Activated T-cell treated with anti-CD3 and anti-CD28 coated beads for 4 hours (primary cell): ENCODE data around the gene AKAP6.

Experiments
- DNase-seq: peaks from one replicate; pipeline ENCODE4 v3.0.0-alpha.2; 2020

The AKAP6 gene

DNA sequence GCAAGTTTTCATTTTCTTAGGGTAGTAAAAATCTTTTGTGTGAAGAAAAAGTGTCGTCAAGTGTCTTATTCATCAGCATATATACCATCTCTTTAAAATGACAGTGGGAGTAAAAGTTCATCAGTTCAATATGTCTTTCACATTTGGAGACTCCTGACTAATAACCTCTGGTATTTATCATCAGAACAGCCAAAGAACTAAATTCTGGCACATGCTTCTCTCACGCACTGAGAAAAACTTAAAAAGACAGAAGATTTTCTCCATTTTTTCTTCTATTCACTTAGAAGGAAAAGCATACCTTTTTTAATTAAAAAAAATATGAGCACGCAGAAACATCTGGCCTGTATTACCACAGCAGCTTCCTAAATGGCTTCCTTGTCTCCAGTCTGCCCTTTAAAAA lies 265.7 kb downstream of the AKAP6 start:
- no peak for DNase-seq

DNA sequence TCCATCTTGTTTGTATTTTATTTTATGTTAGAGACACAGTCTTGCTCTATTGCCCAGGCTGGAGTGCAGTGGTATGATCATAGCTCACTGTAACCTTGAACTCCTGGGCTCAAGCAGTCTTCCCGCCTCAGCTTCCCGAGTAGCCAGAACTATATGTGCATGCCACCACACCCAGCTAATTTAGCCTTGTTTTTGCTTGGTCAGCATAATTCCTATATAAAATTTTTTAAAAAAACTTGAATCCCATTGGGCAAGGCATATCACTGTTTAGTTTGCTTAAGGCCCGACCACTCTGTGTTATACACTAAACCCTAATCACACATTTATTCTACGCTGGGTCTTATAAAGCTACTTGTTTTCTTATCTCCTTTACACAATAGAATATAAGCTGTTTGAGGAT lies 266.4 kb downstream of the AKAP6 start:
- DNase-seq: no peak

DNA sequence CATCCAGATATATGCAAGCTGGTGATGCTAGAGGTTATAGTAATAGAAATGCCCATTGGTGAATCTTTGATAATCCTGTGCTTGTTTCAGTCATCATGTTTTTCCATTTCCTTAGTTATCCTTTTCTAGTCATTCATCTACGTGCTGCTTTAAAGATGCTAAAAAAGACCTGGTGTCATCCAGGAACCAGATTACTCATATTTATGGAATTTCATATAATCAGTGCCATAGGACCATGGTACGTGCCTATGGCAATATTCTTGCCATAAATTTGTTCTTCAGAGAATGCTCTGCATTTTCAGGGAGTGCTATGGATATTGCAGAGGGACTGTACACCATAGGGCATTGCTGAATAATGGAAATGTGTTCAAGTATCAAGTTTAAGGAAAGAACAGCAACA lies 267.3 kb downstream of the AKAP6 start:
- no peak for DNase-seq

DNA sequence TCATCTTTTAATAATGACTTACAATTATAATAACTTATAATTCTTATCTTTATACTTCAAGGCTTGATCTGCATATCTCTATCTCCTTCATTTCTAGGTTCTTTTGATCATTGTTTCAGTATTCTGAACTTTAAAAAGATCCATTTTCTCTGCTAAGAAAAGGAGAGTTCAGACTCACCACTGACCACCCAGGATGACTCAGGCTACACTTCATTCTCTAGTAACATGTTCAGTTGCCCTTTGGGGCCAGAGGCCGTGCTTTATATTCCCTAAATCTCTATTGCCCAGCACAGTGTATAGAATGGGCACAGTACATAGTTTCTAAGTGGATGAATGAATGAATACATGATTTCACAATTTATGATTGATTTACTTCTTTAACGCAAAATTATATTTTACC lies 268.7 kb downstream of the AKAP6 start:
- no peak for DNase-seq

DNA sequence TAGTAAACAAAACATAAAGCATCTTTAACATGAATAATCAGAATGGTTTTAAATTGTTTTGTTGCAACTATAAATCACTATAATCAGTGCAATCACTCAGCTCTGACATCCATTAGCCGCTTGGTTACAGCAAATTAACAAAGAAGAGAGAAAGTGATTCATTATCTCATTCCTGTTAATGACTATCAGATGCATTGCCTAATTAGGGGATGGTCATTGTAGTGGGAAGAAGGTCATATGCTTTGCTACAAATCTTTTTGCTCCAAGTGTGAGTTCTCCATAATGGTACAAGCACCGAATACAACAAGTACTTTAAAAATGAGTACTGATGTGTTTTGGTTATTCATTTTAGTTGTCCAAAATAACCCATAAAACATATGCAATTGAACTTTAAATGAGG lies 272.0 kb downstream of the AKAP6 start:
- no peak for DNase-seq

DNA sequence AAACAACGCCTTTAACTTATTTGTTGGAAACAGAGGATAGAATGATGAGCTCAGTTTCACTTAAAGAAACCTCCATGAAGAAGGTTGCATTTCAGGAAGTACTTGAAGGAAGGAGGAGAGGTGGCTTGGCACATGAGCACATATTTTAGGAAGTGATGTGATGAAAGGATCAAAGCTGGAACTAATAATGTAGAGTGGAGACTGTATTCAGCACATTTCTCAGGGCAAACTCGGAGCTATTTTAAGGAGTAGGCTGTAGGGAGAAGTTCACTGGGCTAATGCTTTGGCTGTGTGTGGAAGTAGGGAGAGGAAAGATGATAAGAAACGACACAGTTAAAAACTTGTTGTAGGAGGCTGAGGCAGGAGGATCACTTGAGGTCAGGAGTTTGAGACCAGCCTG lies 272.8 kb downstream of the AKAP6 start:
- DNase-seq: no peak

DNA sequence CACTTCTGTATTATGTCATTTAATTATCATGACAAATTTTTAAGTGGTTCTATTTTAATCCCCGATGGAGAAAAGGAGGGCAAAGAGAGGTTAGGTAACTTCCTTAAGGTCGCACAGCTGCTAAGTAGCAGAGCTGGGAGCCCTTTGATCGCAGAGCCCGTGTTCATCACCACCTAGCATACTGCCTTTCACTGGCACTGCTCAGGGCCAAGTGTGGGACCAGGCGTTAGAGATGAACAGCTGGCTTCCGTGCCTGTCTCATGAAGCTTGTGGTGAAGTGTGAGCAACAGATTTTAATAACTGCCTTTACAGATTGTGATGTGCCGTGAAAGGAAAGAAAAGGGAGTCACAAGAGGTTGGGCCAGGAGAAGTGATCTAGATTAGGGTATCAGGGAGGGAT lies 273.6 kb downstream of the AKAP6 start:
- no peak for DNase-seq

DNA sequence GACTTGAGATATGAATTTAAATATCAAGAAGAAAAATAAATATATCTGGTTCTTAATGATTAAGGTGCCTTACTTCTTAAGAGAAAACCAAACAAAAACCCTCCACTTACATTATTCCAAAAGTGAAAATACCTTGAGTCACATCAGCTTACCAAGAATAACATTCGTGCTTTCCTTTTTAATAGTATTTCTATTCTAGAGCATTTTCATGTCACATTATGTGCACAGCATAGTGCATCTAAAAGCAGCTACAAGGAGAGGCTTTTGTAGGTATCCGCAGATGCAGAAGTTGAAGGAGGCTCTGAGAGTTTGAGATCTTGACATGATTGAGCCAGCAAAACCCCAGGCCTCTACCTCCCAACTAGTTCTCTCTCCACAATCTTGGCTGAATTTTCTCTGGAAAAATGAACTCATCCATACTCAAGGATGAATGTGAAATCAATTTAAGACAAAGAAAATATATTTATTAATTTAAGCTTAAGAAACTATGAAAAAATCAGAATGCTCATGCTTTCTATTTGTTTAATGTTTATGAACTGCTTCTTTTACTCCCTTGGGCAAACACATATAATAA lies 275.0 kb downstream of the AKAP6 start:
- DNase-seq: no peak

DNA sequence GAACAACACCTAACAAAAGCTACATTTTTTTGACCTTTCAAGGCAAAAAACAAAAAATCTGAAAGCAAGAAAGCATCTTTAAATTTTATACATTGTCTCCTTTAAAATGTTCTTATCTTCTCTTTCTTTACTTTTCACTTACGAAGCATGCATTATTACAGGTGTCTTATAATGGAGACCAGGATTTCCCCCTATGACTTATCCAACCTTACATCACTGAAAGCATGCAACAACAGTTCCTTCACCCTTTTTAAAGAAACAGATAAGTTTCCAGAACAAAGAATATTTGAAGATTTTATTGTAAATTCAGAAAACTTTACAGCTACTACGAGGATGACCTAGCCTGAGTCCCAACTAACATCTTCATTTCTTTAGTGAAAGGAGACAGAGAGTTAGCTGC lies 277.2 kb downstream of the AKAP6 start:
- DNase-seq: no peak

DNA sequence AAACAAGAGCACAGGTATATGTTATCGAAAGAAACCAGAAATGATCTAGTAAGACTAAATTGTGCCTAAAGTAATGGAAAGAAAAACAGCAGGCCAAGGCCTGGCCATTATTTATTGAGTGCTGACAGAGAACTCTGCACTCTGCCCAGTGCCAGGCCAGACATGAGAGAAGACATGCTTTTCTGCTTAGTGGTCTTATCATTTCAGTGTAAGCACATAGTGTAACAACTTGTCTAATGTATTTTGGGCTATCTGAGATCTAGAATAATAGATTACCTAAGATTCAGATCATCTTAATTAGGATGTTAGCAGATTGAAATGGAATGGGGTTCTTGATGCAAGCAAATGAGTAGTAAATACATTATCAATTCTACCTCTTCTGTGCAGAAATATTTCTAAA lies 278.3 kb downstream of the AKAP6 start:
- no peak for DNase-seq

DNA sequence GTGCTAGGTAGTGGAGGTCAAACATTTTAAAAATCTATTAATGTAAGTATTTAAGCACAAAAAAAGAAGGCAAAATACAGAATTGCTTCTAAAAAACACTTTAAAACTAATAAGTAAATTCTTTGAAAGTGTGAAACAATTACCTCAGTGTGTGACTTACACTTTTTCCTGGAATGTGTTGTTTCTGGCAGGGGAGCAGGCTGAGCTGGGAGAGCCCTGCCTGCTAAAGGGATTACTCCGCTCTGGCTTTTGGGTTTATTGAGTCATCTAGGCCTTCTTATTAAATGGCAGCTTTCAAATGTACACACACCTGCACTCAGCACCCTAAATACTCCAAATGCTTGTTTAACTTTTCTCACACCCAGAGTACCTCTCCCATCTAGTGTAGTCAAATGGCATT lies 279.8 kb downstream of the AKAP6 start:
- no peak for DNase-seq

DNA sequence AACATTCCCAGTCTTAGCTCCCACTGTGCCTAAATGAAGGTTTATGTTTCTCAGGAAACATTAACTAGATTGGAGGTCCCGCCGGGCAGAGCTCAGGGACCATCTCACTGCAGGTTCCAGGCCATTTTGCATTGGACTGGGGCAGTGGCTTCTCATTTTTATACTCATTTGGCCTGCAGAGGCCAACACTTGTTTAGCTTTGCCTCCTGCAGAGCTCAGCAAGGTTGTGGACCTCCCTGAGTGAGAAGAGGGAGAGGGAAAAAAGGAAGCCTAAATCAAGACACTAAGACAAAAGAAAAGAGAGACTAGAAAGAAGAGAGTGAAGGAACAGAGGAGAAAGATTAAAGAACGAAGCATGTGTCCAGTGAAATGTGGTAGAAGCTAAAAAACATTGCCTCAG lies 280.3 kb downstream of the AKAP6 start:
- DNase-seq: no peak

DNA sequence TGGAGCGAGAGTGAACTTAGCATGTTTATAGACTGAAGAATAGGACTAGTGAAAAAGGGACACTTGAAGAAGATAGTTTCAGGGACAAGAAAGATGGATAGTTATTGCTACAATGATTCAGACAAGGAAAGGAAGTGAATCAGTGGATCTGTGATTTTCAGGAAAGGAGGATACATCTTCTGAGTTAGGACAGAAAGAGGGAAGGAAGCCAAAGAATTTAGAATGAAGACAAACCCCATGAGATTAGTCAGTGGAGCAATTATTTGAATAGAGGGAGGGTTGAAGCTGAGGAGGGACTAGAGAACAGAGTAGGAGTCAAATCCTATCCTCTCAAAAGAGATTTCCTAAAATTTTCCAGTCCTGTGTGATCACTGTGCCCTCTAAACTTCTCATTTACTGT lies 282.7 kb downstream of the AKAP6 start:
- no peak for DNase-seq

DNA sequence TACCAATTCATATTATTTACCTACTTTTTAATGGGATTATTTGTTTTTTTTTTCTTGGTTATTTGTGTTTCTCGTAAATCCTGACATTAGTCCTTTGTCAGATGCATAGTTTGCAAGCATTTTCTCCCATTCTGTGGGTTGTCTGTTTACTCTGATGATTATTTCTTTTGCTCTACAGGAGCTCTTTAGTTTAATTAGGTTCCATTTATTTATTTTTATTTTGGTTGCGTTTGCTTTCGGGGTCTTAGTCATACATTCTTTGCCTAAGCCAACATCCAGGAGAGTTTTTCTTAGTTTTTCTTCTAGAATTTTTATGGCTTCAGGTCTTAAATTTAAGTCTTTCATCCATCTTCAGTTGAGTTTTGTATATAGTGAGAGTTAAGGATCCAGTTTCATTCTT lies 289.9 kb downstream of the AKAP6 start:
- DNase-seq: no peak

DNA sequence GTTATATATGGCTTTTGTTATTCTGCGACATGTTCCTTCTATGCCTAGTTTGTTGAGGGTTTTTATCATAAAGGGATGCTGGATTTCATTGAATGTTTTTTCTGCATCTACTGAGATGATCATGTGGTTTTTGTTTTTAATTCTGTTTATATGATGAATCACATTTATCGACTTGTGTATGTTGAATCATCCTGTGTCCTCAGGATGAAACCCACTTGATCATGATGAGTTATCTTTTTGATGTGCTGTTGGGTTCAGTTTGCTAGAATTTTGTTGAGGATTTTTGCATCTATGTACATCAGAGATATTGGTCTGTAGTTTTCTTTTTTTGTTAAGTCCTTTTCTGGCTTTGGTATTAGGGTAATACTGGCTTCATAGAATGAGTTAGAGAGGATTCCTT lies 291.2 kb downstream of the AKAP6 start:
- no peak for DNase-seq

DNA sequence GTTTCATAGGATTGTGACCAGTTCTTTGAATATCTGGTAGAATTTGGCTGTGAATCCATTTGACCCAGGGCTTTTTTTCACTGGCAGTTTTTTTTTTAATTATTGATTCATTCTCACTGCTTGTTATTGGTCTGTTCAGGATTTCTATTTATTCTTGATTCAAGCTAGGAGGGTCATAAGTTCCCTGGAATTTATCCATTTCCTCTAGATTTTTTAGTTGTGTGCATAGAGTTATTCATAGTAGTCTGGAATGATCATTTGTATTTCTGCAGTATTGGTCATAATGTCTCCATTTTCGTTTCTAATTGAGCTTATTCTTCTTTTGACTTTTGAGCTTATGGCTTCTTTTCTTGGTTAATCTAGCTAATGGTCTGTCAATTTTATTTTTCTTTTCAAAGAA lies 291.6 kb downstream of the AKAP6 start:
- no peak for DNase-seq

DNA sequence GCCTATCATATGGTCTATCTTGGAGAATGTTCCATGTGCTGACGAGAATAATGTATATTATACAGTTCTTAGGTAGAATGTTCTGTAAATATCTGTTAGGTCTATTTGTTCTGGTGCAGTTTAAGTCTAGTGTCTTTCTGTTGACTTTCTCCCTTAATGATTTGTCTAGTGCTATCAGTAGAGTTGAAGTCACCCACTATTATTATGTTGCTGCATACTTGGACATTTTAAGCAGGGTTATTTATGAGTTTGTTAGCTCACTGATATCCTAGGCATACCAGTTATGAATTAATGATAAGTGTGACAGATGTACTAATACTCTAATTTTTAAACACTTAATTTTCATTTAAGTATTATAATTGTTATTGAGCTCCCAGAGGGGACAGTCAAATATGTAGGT lies 292.5 kb downstream of the AKAP6 start:
- DNase-seq: no peak

DNA sequence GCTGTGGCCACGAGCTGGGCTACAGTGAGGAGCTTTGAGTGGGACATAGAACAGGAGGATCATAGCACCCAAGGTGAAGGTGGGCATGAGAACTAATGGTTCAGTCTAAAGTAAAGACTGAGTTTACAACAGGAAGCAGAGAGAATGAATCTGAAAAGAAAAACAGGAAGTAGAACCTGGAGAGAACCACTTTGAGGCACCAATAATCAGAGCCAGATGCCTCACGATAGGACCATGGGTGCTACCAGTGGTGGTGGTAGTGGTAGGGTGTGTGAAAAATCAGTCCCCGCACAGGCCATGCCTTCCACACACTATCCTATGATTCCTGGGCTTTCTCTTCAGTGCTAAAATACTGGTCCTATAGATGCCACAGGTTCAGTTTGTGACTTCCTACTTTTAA lies 293.6 kb downstream of the AKAP6 start:
- DNase-seq: no peak

DNA sequence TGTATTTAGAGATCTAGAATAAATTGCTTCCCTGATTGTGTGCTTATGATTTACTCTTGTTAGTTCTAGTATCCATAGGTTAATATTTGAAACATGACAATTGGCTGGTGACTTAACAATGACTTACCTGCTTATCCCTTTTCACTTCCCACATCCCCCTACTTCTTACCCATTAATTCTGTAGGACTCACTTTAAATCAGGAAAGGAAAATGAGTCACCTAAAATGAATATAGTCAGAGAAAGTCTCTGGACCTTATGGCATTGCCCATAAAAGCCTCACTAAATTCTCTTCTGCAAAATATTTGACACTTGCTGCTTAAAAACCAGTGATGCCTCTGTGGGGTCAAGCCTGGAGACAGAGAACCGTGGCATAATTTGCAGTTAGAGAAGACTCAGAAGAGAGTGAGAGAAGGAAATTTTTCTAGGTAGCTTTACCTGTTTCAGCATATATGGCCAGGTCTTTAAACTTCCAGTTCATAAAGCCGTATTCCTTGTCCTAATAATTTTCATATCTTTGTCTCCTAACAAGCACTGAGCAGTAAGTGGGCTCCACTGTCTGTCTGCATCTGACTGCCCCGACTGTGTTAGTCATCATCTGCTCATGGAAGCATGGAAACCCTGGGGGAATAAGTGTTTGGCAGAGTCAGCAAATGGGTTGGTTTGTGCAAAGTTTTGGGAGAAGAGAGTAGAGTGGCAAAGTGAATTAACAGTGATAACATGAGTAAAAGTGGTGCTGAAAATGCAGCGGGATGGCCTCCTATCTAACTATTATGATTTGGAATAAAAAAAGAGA lies 294.4 kb downstream of the AKAP6 start:
- no peak for DNase-seq

DNA sequence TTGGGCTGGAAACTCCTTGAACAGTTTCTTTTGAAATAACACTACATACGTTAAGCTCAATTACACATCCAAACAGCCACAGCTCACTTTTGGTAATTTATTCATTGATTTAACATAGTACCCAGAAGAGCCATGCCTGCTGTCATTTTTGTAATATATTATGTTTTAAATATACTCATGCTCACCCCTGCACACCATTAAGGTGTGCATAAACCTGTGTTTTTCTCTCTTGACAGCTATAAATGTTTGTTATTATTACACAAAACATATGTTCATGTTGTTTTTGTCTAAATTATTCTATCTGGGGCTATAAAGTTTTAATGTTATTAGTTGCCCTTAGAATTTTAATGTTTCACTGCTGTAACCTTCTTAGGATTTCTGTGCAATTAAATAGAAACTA lies 296.1 kb downstream of the AKAP6 start:
- DNase-seq: no peak

DNA sequence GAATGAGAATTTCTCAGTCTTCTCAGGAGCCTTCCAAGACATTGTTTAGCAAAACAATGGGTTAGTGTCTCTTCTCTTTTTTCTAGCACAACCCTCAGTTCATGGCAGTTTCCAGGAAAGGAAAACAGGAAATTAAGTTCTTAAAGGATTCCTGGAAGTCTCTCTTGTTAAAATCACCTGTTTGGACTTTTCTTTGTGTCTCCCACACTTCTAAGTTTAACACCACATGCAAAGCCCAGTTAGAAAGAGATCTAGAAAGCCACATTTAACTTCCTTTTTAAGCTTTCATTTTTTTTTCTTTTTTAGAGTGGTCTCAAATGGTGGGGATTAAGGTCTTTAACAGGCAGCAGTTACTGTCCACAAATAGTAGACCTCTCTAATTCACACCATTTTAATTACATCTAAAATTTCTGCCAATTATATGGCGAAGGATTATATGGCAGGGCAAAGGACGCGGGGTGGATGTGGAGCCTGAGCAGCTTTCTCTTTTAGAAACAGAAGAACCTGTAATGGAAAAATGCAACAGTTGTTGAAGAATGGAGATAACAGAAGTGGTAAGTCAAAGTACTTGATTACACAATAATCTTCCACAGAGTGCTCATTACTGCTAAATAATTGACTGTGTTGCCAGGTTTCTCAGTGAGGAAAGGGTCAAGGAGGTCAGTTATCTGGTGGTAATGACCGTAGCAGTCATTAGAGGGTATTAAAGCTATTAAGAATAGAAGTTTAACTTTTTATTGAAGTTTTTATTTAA lies 298.6 kb downstream of the AKAP6 start:
- no peak for DNase-seq

DNA sequence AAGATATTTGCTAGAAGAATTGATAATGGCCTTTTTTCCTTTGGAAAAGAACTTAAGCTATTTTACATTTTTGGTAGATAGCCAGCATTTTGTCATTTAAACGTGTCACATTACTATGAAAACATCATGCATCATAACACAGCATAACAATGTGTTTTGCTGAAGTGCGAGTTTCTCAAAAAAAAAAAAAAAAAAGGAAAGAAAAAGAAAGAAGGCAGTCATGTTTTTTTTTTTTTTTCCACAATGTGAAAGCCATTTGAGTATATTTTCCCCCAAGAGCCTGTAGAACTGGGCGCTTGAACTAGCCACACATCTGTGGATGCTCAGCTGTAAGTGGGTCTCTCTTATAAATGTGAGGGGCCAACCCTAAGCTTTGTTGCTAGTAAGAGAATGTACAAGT lies 300.1 kb downstream of the AKAP6 start:
- no peak for DNase-seq

DNA sequence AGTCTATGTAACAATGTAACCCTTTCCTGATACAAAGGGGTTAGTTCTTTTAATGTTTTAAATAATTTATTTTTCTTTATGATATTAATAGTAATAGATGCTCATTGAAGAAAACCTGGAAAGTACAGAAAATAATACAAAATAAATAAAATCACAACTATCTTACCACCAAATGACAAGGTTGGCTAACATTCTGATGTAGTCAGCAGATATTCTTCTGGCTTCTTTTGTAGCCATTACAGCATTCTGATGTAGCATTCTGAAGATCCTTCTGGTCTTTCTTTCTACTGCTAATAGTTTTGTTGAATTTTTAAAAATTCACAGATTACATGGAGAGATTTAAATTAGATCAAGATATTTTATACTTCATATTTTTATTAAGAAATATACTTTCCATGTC lies 301.6 kb downstream of the AKAP6 start:
- no peak for DNase-seq

DNA sequence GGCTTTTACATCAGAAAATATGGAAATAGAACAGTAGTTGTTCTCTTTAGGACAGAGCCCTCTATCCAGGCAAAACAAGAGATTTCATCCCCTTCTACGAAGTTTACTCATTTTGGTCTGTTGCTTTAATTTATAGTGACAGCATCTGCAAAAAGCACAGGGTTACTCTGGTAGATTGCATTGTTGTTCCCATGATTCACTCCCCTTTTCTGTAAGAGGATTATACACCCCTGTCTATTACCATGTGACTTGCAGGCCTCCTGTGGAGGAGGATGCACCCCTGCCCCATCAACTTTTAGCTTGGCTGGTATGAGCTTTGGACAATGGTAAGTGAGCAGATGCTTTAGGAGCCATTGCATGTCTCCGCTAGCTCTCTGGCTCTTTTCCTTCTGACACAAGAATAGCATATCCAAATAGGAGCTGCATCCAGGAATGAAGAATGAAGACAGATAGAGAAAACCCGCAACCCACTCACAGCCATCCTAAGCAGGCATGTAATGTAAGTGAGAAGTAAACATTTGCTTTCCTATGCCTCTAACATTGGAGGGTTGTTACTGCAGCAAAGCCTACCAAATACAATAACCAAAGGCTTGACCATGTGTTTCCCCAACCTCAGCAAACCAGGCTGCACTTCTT lies 304.2 kb downstream of the AKAP6 start:
- DNase-seq: no peak
